ENCODE data around the gene DAGLB.

The DAGLB gene

GRCh38 chr7:6422926-6423632 is 24.7 kb downstream of the DAGLB start:
- TF ChIP-seq SP1 (IDR thresholded peaks at IDR 0.05) (no peak), CTBP1 (IDR thresholded peaks at IDR 0.05; ENCODE audit: borderline replicate concordance) (no peak), NFRKB (IDR thresholded peaks at IDR 0.05) (no peak), L3MBTL2 (conservative IDR thresholded peaks at IDR 0.05) (no peak), SUZ12 (IDR thresholded peaks at IDR 0.05) (no peak), FOXA1 (IDR thresholded peaks at IDR 0.05) (no peak)
- TF ChIP-seq, protein P1, sequence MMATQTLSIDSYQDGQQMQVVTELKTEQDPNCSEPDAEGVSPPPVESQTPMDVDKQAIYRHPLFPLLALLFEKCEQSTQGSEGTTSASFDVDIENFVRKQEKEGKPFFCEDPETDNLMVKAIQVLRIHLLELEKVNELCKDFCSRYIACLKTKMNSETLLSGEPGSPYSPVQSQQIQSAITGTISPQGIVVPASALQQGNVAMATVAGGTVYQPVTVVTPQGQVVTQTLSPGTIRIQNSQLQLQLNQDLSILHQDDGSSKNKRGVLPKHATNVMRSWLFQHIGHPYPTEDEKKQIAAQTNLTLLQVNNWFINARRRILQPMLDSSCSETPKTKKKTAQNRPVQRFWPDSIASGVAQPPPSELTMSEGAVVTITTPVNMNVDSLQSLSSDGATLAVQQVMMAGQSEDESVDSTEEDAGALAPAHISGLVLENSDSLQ (IDR thresholded peaks at IDR 0.05), result no peak
- no peak for DNase-seq (ENCODE audit: extremely low spot score)
- POLR2A ChIA-PET, result interaction anchor here (0.7 kb wide), 1 partner anchor 24 kb away, joined by 3 read pairs; no protein-coding TSS in a partner anchor
- CTCF ChIA-PET, result no interaction called here

DNA sequence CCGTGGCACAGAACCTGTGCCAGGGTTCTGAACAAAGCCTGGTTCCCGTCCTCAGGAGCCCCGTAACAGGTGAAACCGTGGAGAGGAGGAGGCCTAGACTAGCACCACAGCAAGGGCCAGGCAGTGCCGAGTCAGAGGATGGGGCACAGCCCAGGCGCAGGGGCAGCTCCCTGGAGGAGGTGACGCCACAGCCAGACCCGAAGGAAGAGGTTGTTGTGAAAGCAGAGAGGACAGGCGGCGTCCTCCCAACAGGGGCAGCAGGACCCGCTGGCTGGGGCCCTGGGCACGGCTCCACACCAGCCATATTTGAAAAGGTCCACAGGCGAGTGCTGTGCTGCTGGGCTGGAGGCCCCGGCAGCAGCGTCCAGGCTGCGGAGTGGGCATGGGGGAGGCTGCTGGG is 25.7 kb downstream of the DAGLB start:
- POLR2A ChIA-PET, result no interaction called here
- CTCF ChIA-PET, result no interaction called here
- DNase-seq (ENCODE audit: extremely low spot score), result no peak
- no peak for TF ChIP-seq FOXM1 (IDR thresholded peaks at IDR 0.05; ENCODE audit: borderline replicate concordance)
- TF ChIP-seq FOXK2 (IDR thresholded peaks at IDR 0.05), result no peak
- TF ChIP-seq BHLHE40 (IDR thresholded peaks at IDR 0.05; ENCODE audit: borderline replicate concordance), result no peak
- TF ChIP-seq HDGF (IDR thresholded peaks at IDR 0.05; ENCODE audit: borderline replicate concordance), result no peak
- no peak for TF ChIP-seq FOXA1 (IDR thresholded peaks at IDR 0.05)

GRCh38 chr7:6420680-6421079 is 27.1 kb downstream of the DAGLB start:
- TF ChIP-seq LEF1 (IDR thresholded peaks at IDR 0.05; ENCODE audit: borderline replicate concordance) (no peak), SUZ12 (IDR thresholded peaks at IDR 0.05) (no peak), FOXK2 (IDR thresholded peaks at IDR 0.05) (no peak), ZNF384 (IDR thresholded peaks at IDR 0.05) (no peak), CTBP1 (IDR thresholded peaks at IDR 0.05; ENCODE audit: borderline replicate concordance) (no peak), SP1 (IDR thresholded peaks at IDR 0.05) (no peak), NFRKB (IDR thresholded peaks at IDR 0.05) (no peak), L3MBTL2 (conservative IDR thresholded peaks at IDR 0.05) (no peak), ARNT (IDR thresholded peaks at IDR 0.05) (no peak), BHLHE40 (IDR thresholded peaks at IDR 0.05; ENCODE audit: borderline replicate concordance) (no peak), FOXM1 (IDR thresholded peaks at IDR 0.05; ENCODE audit: borderline replicate concordance) (no peak), FOXA1 (IDR thresholded peaks at IDR 0.05) (no peak), HDGF (IDR thresholded peaks at IDR 0.05; ENCODE audit: borderline replicate concordance) (no peak), ELF4 (IDR thresholded peaks at IDR 0.05) (no peak), TARDBP (IDR thresholded peaks at IDR 0.05) (no peak)
- TF ChIP-seq, protein P1 (IDR thresholded peaks at IDR 0.05), result no peak
- no peak for DNase-seq (ENCODE audit: extremely low spot score)
- POLR2A ChIA-PET, result no interaction called here
- CTCF ChIA-PET, result no interaction called here

- CTCF ChIA-PET, result no interaction called here
- POLR2A ChIA-PET, result interaction anchor here (1.1 kb wide), 1 partner anchor 18 kb away, joined by 3 read pairs; no protein-coding TSS in a partner anchor
- TF ChIP-seq SUZ12 (IDR thresholded peaks at IDR 0.05), result no peak
- no peak for TF ChIP-seq L3MBTL2 (conservative IDR thresholded peaks at IDR 0.05)
- no peak for TF ChIP-seq TARDBP (IDR thresholded peaks at IDR 0.05)
- TF ChIP-seq, protein P1 (IDR thresholded peaks at IDR 0.05), result no peak
- no peak for TF ChIP-seq ARNT (IDR thresholded peaks at IDR 0.05)
- TF ChIP-seq NFRKB (IDR thresholded peaks at IDR 0.05), result no peak
- TF ChIP-seq SP1 (IDR thresholded peaks at IDR 0.05), result no peak
- no peak for DNase-seq (ENCODE audit: extremely low spot score)
Measured at GRCh38 chr7:6419310-6419773, 28.4 kb downstream of the DAGLB start.

- TF ChIP-seq ZNF384 (IDR thresholded peaks at IDR 0.05) (no peak), FOXM1 (IDR thresholded peaks at IDR 0.05; ENCODE audit: borderline replicate concordance) (no peak), CTBP1 (IDR thresholded peaks at IDR 0.05; ENCODE audit: borderline replicate concordance) (no peak), L3MBTL2 (conservative IDR thresholded peaks at IDR 0.05) (no peak), SUZ12 (IDR thresholded peaks at IDR 0.05) (no peak), ELF4 (IDR thresholded peaks at IDR 0.05) (no peak), FOXA1 (IDR thresholded peaks at IDR 0.05) (no peak), ARNT (IDR thresholded peaks at IDR 0.05) (no peak), FOXK2 (IDR thresholded peaks at IDR 0.05) (no peak), TARDBP (IDR thresholded peaks at IDR 0.05) (no peak), HDGF (IDR thresholded peaks at IDR 0.05; ENCODE audit: borderline replicate concordance) (no peak), LEF1 (IDR thresholded peaks at IDR 0.05; ENCODE audit: borderline replicate concordance) (no peak), BHLHE40 (IDR thresholded peaks at IDR 0.05; ENCODE audit: borderline replicate concordance) (no peak), SP1 (IDR thresholded peaks at IDR 0.05) (no peak), NFRKB (IDR thresholded peaks at IDR 0.05) (no peak)
- TF ChIP-seq, protein P1 (IDR thresholded peaks at IDR 0.05), result no peak
- DNase-seq (ENCODE audit: extremely low spot score), result no peak
- ChIA-PET POLR2A (no interaction called here), CTCF (no interaction called here)
Measured at GRCh38 chr7:6417408-6417807, 30.3 kb downstream of the DAGLB start.

All from HEK293T (cell line).